SK-N-SH (cell line): Measurements from ENCODE around the gene TAF11. TPM values are rescaled to one million over a fixed set of nuclear protein-coding genes. Genes with fewer than 3 reads are reported as not detected.
"Not testable (repeated sequence)": the region's sequence is repeated elsewhere in the genome, so short reads cannot be mapped to it uniquely, and the experiment has no call there.

Source experiments
- CTCF ChIA-PET: fragments of 300-600, 350-600 bp; formaldehyde crosslinking; extraction: SDS; loops from one replicate; lab custom pipeline; 2021; lab: Yijun Ruan, JAX
- POLR2A ChIA-PET: fragments of 350-600 bp; sonication (Branson Sonifier 250); formaldehyde crosslinking; extraction: SDS; loops from one replicate; lab custom pipeline; 2020; ENCODE audit warnings: antibody characterized with exemption, inconsistent platforms; lab: Yijun Ruan, JAX
- DNase-seq: peaks from one replicate; pipeline ENCODE4 v3.0.0; 2012
- H2AFZ ChIP-seq: fragments of 200-600 bp; sonication (generic); 2 replicates; pipeline ENCODE4 v1.8.1; 2016; ENCODE audit warnings: antibody characterized with exemption, mild to moderate bottlenecking, low read depth
- H3F3A ChIP-seq: fragments of 200-600 bp; sonication (generic); replicated peaks from 2 replicates; pipeline ENCODE3; 2016; ENCODE audit warnings: antibody characterized with exemption, mild to moderate bottlenecking; ENCODE audit not compliant: insufficient read depth
- H3K27ac ChIP-seq, 2 experiments: fragments of 200-500 bp in 1 of 2; fragments of 200-600 bp in 1 of 2; sonication (Bioruptor generic) in 1 of 2; sonication (generic), shearing (Covaris generic) in 1 of 2; 2 replicates each; pipeline versions ENCODE4 v1.5.1 to v1.6.1; 2014 to 2016; ENCODE audit warnings: low read depth in 2 of 2, inconsistent platforms in 1 of 2, low read length in 1 of 2, mild to moderate bottlenecking in 1 of 2, mixed read lengths in 1 of 2
- H3K27me3 ChIP-seq: fragments of 200-600 bp; sonication (generic), shearing (Covaris generic); 2 replicates; pipeline ENCODE4 v1.6.1; 2016; ENCODE audit warnings: mixed run types; ENCODE audit not compliant: insufficient read depth
- H3K36me3 ChIP-seq, 2 experiments: fragments of 200-500 bp in 1 of 2; fragments of 200-600 bp in 1 of 2; sonication (Bioruptor generic) in 1 of 2; sonication (generic) in 1 of 2; replicated peaks in 1 of 2; 2 replicates each; pipeline versions ENCODE3 to v1.5.1; 2014 to 2016; ENCODE audit warnings: low read length in 1 of 2, mild to moderate bottlenecking in 1 of 2; ENCODE audit not compliant: insufficient read depth in 2 of 2, control insufficient read depth in 1 of 2
- H3K4me1 ChIP-seq, 2 experiments: fragments of 200-500 bp in 1 of 2; fragments of 200-600 bp in 1 of 2; sonication (Bioruptor generic) in 1 of 2; sonication (generic), shearing (Covaris generic) in 1 of 2; 2 replicates each; pipeline versions ENCODE4 v1.5.1 to v1.6.1; 2014 to 2016; ENCODE audit warnings: low read depth in 1 of 2, low read length in 1 of 2, mixed run types in 1 of 2; ENCODE audit not compliant: insufficient read depth in 2 of 2, control insufficient read depth in 1 of 2
- H3K4me2 ChIP-seq: fragments of 200-600 bp; sonication (generic), shearing (Covaris generic); 2 replicates; pipeline ENCODE4 v1.6.1; 2017; ENCODE audit warnings: mixed run types
- H3K4me3 ChIP-seq, 2 experiments: fragments of 200-500 bp in 1 of 2; fragments of 200-600 bp in 1 of 2; sonication (Bioruptor generic) in 1 of 2; sonication (generic), shearing (Covaris generic) in 1 of 2; 2 replicates each; pipeline versions ENCODE4 v1.5.1 to v1.8.1; 2014 to 2016; ENCODE audit warnings: low read depth in 2 of 2, inconsistent platforms in 1 of 2, low read length in 1 of 2, mild to moderate bottlenecking in 1 of 2, mixed read lengths in 1 of 2, moderate library complexity in 1 of 2
- H3K79me2 ChIP-seq: fragments of 200-600 bp; sonication (generic); 2 replicates; pipeline ENCODE4 v1.8.1; 2017; ENCODE audit warnings: mild to moderate bottlenecking; ENCODE audit not compliant: insufficient read depth
- H3K9ac ChIP-seq: fragments of 200-600 bp; sonication (generic); 2 replicates; pipeline ENCODE4 v1.6.1; 2017; ENCODE audit warnings: mixed run types
- H3K9me2 ChIP-seq: fragments of 200-600 bp; sonication (generic); 2 replicates; pipeline ENCODE4 v1.6.1; 2017; ENCODE audit warnings: mixed run types
- H3K9me3 ChIP-seq: fragments of 200-600 bp; sonication (generic); 2 replicates; pipeline ENCODE4 v1.6.1; 2017; ENCODE audit warnings: mixed run types, mild to moderate bottlenecking, moderate library complexity
- H4K20me1 ChIP-seq: fragments of 200-600 bp; sonication (generic); 2 replicates; pipeline ENCODE4 v1.6.1; 2017; ENCODE audit warnings: mild to moderate bottlenecking, mixed run types; ENCODE audit not compliant: insufficient read depth
- CHD2 ChIP-seq: fragments of 150-350 bp; IDR thresholded peaks from 2 replicates; pipeline ENCODE4 v1.6.1; 2018; ENCODE audit warnings: low read length; ENCODE audit not compliant: partially characterized antibody
- FOSL2 ChIP-seq: IDR thresholded peaks from 2 replicates; pipeline ENCODE4 v1.4.0; 2012; ENCODE audit warnings: low read depth, mild to moderate bottlenecking, moderate library complexity, borderline replicate concordance
- FOXM1 ChIP-seq: IDR thresholded peaks from 2 replicates; pipeline ENCODE4 v1.4.0; 2012; ENCODE audit warnings: low read depth, mild to moderate bottlenecking
- GATA2 ChIP-seq: sonication (generic); formaldehyde crosslinking; IDR thresholded peaks from 2 replicates; pipeline ENCODE4 v1.5.0; 2020; ENCODE audit warnings: mild to moderate bottlenecking, missing genetic modification reagents
- IRF3 ChIP-seq: fragments of 150-350 bp; IDR thresholded peaks from 2 replicates; pipeline ENCODE4 v1.6.1; 2016; ENCODE audit warnings: mild to moderate bottlenecking, low read depth, low read length
- JUND ChIP-seq: IDR thresholded peaks from 2 replicates; pipeline ENCODE4 v1.4.0; 2012
- MXI1 ChIP-seq: IDR thresholded peaks from 2 replicates; pipeline ENCODE4 v1.6.1; 2012; ENCODE audit warnings: mild to moderate bottlenecking, low read depth, low read length, improper control_type of control experiment
- NFIC ChIP-seq: IDR thresholded peaks from 2 replicates; pipeline ENCODE4 v1.4.0; 2012; ENCODE audit warnings: borderline replicate concordance
- NRF1 ChIP-seq: IDR thresholded peaks from 2 replicates; pipeline ENCODE4 v1.6.1; 2012; ENCODE audit warnings: low read depth, mild to moderate bottlenecking, low read length
- PBX3 ChIP-seq: IDR thresholded peaks from 2 replicates; pipeline ENCODE4; 2012
- REST ChIP-seq: IDR thresholded peaks from 2 replicates; pipeline ENCODE4 v1.6.1; 2012; ENCODE audit warnings: mild to moderate bottlenecking, low read depth, low read length, moderate library complexity
- RFX5 ChIP-seq: IDR thresholded peaks from 2 replicates; pipeline ENCODE4 v1.6.1; 2012; ENCODE audit warnings: mild to moderate bottlenecking, improper control_type of control experiment, low read length
- USF2 ChIP-seq: fragments of 150-350 bp; IDR thresholded peaks from 2 replicates; pipeline ENCODE4 v1.6.1; 2017; ENCODE audit warnings: antibody characterized with exemption, low read length, low read depth, borderline replicate concordance
- ZBTB33 ChIP-seq: IDR thresholded peaks from 2 replicates; pipeline ENCODE4 v1.4.0; 2012; ENCODE audit warnings: low read depth, borderline replicate concordance
- WGBS: methylation state at CpG from one replicate; pipeline ENCODE4 v1.1.6; 2017; ENCODE audit warnings: low lambda C conversion rate; 5-methylcytosine and 5-hydroxymethylcytosine counted together
- polyA plus RNA-seq, 3 experiments: library from polyadenylated mRNA; depleted of rRNA; stranded (reverse); fragments of >200 nt; gene quantifications; 2 replicates each; pipeline ENCODE4 v1.2.3, GENCODE V29; 2012

The TAF11 gene
- polyA plus RNA-seq, 1 of the 3 experiments (the other 2 are of a cell fraction) = 21.8 TPM

GRCh38 chr6:34884996-34885395 lies 2.8 kb downstream of the TAF11 start:
- POLR2A ChIA-PET = no interaction called here
- H3K79me2 ChIP-seq = peaks cover 74% of the 10 kb centered on the region
- TF ChIP-seq USF2 (no peak), JUND (no peak), REST (no peak), IRF3 (no peak), FOSL2 (no peak), PBX3 (no peak), ZBTB33 (no peak), NRF1 (no peak), CHD2 (no peak), FOXM1 (no peak), RFX5 (no peak), GATA2 (CRISPR knock-in tag) (no peak), MXI1 (no peak), NFIC (no peak)

GRCh38 chr6:34884073-34884472 lies 3.8 kb downstream of the TAF11 start:
- CTCF ChIA-PET, H3K9me3 ChIP-seq, H3K4me3 ChIP-seq, H3K9me2 ChIP-seq, H3K4me1 ChIP-seq, POLR2A ChIA-PET, H3K4me2 ChIP-seq, H3K27ac ChIP-seq, DNase-seq, H2AFZ ChIP-seq, H3K27me3 ChIP-seq, H3K9ac ChIP-seq, H4K20me1 ChIP-seq: not testable (repeated sequence)
- Histone ChIP-seq H3K36me3 (peaks cover 23 to 55% of the 10 kb centered on the region in 2 experiments), H3F3A (peaks cover 16% of the 10 kb centered on the region), H3K79me2 (peaks cover 70% of the 10 kb centered on the region)
- 91% methylated on average over 1 of the region's 1 CpG for WGBS

More at GRCh38 chr6:34884996-34885395, 2.8 kb downstream of the TAF11 start:
- Histone ChIP-seq H3K27ac (no peak overlapping the region), H3K9me2 (no peaks in the 10 kb centered on the region), H2AFZ (no peak overlapping the region), H3K4me3 (no peak overlapping the region), H3K36me3 (peaks cover 16 to 50% of the 10 kb centered on the region in 2 experiments), H3K9ac (no peak overlapping the region), H3F3A (peaks cover 16% of the 10 kb centered on the region), H4K20me1 (peaks cover 3% of the 10 kb centered on the region; the same call in 1 of the 2 replicates), H3K9me3 (no peaks in the 10 kb centered on the region), H3K27me3 (no peaks in the 10 kb centered on the region), H3K4me1 (peaks cover 0 to 3% of the 10 kb centered on the region in 2 experiments; a peak in 2 of 4 replicates), H3K4me2 (no peak overlapping the region)
- CTCF ChIA-PET = interaction anchor here (0.9 to 1.0 kb wide), 2 partner anchors 112 to 119 kb away, joined by 3 read pairs; no protein-coding TSS in a partner anchor
- 100% methylated on average over 2 of the region's 2 CpGs for WGBS
- no peak for DNase-seq
